ENCODE measurements around the gene KRTAP10-1.
"Not testable (repeated sequence)": the region's sequence is repeated elsewhere in the genome, so short reads cannot be mapped to it uniquely, and the experiment has no call there.

The KRTAP10-1 gene

GRCh38 chr21:44571296-44571695 is 31.3 kb upstream of the KRTAP10-1 start:
- DNase-seq (ENCODE audit: low spot score), result no peak

- DNase-seq (ENCODE audit: low spot score), result no peak
Measured at GRCh38 chr21:44569861-44570517, 30.0 kb upstream of the KRTAP10-1 start.

GRCh38 chr21:44568667-44569556 is 28.9 kb upstream of the KRTAP10-1 start:
- no peak for DNase-seq (ENCODE audit: low spot score)

- no peak for DNase-seq (ENCODE audit: low spot score)
Measured at GRCh38 chr21:44568261-44568660, 28.3 kb upstream of the KRTAP10-1 start.

- DNase-seq (ENCODE audit: low spot score), result no peak
Measured at GRCh38 chr21:44567481-44568171, 27.6 kb upstream of the KRTAP10-1 start.

- DNase-seq (ENCODE audit: low spot score), result no peak
Measured at GRCh38 chr21:44566403-44566802, 26.4 kb upstream of the KRTAP10-1 start.

GRCh38 chr21:44564886-44565598 is 25.0 kb upstream of the KRTAP10-1 start:
- no peak for DNase-seq (ENCODE audit: low spot score)

GRCh38 chr21:44564099-44564498 is 24.1 kb upstream of the KRTAP10-1 start:
- DNase-seq (ENCODE audit: low spot score), result no peak

- no peak for DNase-seq (ENCODE audit: low spot score)
Measured at GRCh38 chr21:44558695-44559094, 18.7 kb upstream of the KRTAP10-1 start, which contains the start of gene KRTAP10-3. Gene KRTAP10-3, minus strand, starts transcription at chr21:44558795. Its CDS starts 80 bp downstream, at chr21:44558715.

- DNase-seq (ENCODE audit: low spot score), result not testable (repeated sequence)
Measured at GRCh38 chr21:44558329-44558675, 18.3 kb upstream of the KRTAP10-1 start.

- DNase-seq (ENCODE audit: low spot score), result no peak
Measured at GRCh38 chr21:44557491-44558328, 17.7 kb upstream of the KRTAP10-1 start.

GRCh38 chr21:44556879-44557278 is 16.9 kb upstream of the KRTAP10-1 start:
- DNase-seq (ENCODE audit: low spot score), result no peak

- DNase-seq (ENCODE audit: low spot score), result no peak
Measured at GRCh38 chr21:44555200-44555875, 15.3 kb upstream of the KRTAP10-1 start.

- no peak for DNase-seq (ENCODE audit: low spot score)
Measured at GRCh38 chr21:44552681-44553080, 12.7 kb upstream of the KRTAP10-1 start.

- no peak for DNase-seq (ENCODE audit: low spot score)
Measured at GRCh38 chr21:44552136-44552535, 12.1 kb upstream of the KRTAP10-1 start.

- no peak for DNase-seq (ENCODE audit: low spot score)
Measured at GRCh38 chr21:44551340-44551961, 11.5 kb upstream of the KRTAP10-1 start, which contains the start of gene KRTAP10-2. Gene KRTAP10-2, minus strand, starts transcription at chr21:44551505. Its CDS starts 47 bp downstream, at chr21:44551458.

- no peak for DNase-seq (ENCODE audit: low spot score)
Measured at GRCh38 chr21:44550807-44551206, 10.8 kb upstream of the KRTAP10-1 start.

GRCh38 chr21:44550285-44550684 is 10.3 kb upstream of the KRTAP10-1 start:
- DNase-seq (ENCODE audit: low spot score), result not testable (repeated sequence)

GRCh38 chr21:44549525-44550211 is 9.7 kb upstream of the KRTAP10-1 start:
- no peak for DNase-seq (ENCODE audit: low spot score)

All from LoVo (cell line).